ENCODE results near the gene ACTBL2.

Gene ACTBL2

GRCh38 chr5:57448287-57448686 is 34.3 kb downstream of the ACTBL2 start:
- DNase-seq, result no peak

GRCh38 chr5:57447658-57448057 is 35.0 kb downstream of the ACTBL2 start:
- no peak for DNase-seq

DNA sequence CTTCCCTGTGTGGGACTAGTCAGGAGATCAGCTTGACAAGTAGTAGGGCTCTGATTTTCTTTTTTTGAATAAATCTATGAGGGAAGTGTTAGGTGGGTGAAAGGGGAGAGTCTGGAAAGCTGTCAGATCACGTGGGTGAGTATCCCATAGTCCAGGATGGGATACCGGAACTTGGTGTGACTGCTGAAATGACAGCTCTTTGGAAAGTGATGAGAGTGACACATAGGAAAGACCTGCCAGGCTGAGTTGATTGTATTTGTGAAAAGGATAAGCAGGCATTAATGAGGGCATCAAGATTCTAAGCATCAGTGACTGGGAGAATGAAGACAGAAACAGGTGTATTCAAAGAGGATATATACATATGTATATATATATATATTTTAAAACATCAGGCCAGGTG is 35.6 kb downstream of the ACTBL2 start:
- DNase-seq, result no peak

DNA sequence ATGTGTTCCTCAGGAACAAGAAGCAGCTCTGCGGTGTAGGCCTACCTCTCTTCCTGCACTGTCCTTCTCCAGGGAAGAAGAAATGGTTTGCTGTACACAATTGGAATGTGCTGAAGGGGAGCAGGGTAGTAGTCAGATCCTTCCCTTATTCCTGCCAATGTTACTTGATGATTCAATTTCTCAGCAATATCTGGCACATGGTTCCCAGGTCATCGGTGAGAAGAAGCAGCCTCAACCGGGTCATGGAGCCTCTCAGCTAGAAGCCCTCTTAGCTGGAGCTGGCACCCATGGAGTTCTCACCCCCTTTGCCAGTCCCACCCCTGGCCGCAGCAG is 36.9 kb downstream of the ACTBL2 start:
- no peak for DNase-seq

- DNase-seq, result no peak
Observed at GRCh38 chr5:57445006-57445704, 37.5 kb downstream of the ACTBL2 start.

DNA sequence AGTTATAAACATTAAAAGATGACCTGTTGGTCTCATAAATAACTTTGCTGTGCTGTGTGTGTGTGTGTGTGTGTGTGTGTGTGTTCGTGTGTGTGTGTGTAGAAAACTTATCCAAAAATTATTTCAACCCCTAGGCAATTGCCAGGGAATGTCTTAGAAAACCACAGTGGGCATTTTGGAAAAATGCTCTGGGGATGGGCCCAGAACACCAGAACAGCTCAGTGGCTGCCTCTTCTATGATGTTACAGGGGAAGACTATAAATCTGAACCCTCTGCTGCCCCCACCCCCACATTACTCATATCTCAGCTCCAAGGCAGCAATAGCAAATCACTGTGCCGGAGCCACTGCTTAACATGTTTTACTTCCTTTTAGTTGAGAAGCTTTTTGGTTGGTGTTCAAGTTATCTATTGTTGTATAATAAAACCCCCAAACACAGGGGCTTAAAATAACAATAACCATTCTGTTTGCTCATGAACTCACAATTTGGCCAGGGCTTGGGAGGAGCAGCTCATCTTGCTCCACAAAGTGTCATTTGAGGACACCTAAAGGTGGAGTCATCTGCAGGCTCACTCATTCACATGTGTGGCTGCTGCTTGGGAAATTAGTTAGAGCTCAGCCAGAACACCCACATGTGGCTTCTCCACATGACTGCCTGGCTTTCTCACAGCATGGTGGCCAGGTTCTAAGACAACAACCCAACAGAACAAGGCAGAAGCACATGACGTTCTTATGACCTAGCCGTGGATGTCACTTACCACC is 40.4 kb downstream of the ACTBL2 start:
- no peak for DNase-seq

- no peak for DNase-seq
Observed at GRCh38 chr5:57441557-57441956, 41.1 kb downstream of the ACTBL2 start.

GRCh38 chr5:57439601-57440000 is 43.0 kb downstream of the ACTBL2 start:
- no peak for DNase-seq

DNA sequence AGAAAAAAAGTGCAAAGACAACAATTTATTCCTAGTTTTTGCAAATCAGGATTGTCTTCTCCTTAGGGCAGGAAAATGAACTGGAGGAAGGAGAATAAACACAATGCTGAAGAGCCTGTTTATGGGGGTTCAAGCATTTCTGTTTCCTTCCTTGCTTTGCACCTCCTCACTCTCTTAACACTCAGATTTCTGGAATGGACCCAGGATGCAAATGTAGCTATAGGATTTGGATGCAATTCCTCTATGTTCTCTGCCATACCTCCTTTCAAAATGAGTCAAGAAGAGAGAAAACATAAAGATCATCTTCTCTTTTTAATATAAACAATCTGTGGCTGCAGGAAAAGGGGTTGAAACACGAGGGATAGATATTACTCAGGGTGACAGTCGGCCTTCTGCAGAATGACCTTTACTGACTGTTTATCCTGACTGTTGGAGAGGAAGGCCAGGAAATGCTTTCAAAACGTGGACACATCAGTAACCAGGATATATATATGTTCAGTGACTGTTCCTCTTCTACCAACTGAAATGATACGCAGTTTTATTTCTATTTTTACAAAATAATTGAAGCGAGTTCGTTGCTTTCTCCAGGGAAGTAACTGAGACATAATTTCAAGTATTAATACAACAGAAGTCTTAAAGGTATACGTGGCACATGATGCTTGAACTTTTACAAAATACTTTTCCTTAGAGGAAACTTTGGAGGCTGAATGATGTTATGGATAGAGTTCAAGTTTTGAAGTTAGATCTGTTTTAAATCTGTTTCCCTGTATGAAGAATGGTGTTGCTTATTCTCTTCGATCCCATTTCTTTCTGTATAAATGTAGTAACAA is 44.4 kb downstream of the ACTBL2 start:
- no peak for DNase-seq

DNA sequence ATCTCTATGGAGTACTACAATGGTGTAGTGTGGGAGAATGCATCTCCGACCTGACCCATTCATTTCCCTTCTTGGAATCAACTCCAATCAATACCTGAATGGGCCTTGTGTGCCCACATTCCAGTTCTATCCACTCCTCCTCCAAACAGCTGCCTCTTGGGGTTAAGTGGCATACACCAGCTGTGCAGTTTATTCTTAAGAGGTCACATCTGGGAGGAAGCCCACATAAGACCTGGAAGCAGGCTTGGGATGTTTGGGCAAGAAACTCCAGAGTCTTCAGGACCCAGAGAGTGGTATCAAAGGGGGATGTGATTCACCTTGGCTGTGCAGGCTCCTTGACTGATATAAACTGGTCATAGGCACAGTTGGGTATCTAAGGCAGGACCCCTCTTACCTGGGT is 46.0 kb downstream of the ACTBL2 start:
- DNase-seq, result no peak

- no peak for DNase-seq
Observed at GRCh38 chr5:57435701-57436134, 46.9 kb downstream of the ACTBL2 start.

GRCh38 chr5:57434683-57435082 is 47.9 kb downstream of the ACTBL2 start:
- no peak for DNase-seq

GRCh38 chr5:57434227-57434640 is 48.4 kb downstream of the ACTBL2 start:
- no peak for DNase-seq

GRCh38 chr5:57432876-57433275 is 49.7 kb downstream of the ACTBL2 start:
- no peak for DNase-seq

- no peak for DNase-seq
Observed at GRCh38 chr5:57431759-57432158, 50.9 kb downstream of the ACTBL2 start.
